ENCODE data around the gene RNF181. TPM values are rescaled to one million over a fixed set of nuclear protein-coding genes. Genes with fewer than 3 reads are reported as not detected.
A peak's percentile ranks its signal among the peaks of the same experiment; 100 is the strongest.
"Not testable (repeated sequence)": the region's sequence is repeated elsewhere in the genome, so short reads cannot be mapped to it uniquely, and the experiment has no call there.

RNF181 gene
- total and polyA plus RNA-seq, 2 of the 13 experiments (the other 11 are each of a cell fraction or from before 2014, with no cell fraction given), result 224 to 578 TPM

- H3K36me3 ChIP-seq (replicated peaks in 1 of 2; ENCODE audit: control insufficient read depth in 1 of 2, insufficient read depth in 2 of 2, low read length in 2 of 2), result peaks cover 9 to 34% of the 10 kb centered on the region in 2 experiments
- DNase-seq (ENCODE audit: low spot score); ATAC-seq; in situ Hi-C loops (cut with HindIII; ENCODE audit: extremely low pct_ligation_motif_present, low pct_unique_long_range_greater_than_20kb); H3K9me3 ChIP-seq (ENCODE audit: low read length); FAIRE-seq; BruUV-seq (replicated peaks); H4K20me1 ChIP-seq (ENCODE audit: insufficient read depth, low read length); H2AFZ ChIP-seq (ENCODE audit: low read length); CTCF ChIA-PET (ENCODE audit: low intra/inter-chr PET ratio, low total read pairs); H3K27me3 ChIP-seq (ENCODE audit: control insufficient read depth in 1 of 2, insufficient read depth in 2 of 2, low read length in 2 of 2): not testable (repeated sequence)
- H3K79me2 ChIP-seq (ENCODE audit: insufficient read depth, low read length), result peaks cover 39% of the 10 kb centered on the region
- H3K27ac ChIP-seq (ENCODE audit: extremely low read length, insufficient read depth, low read length), result peak overlapping the region; percentile 91
- H3K4me3 ChIP-seq (replicated peaks in 1 of 3; ENCODE audit: insufficient read depth in 1 of 3, low read depth in 2 of 3, low read length in 3 of 3), result peak overlapping the region; percentile 85 to 98 (median 92); a peak in 5 of 6 replicates
- POLR2A ChIA-PET, result interaction anchor here (2.8 to 25.7 kb wide), 3 partner anchors 25 to 78 kb away, joined by 17 to 795 read pairs (median 36); partner anchors contain the start of genes GGCX, MAT2A, RNF181 and TMEM150A
- WGBS (ENCODE audit: low lambda C conversion rate), result 83% methylated on average over 5 of the region's 5 CpGs
- H3K4me1 ChIP-seq (ENCODE audit: insufficient read depth, low read length), result peaks cover 76% of the 10 kb centered on the region
- peak overlapping the region; percentile 72 for H3K4me2 ChIP-seq (ENCODE audit: low read depth, low read length)
- peak overlapping the region; percentile 98 for H3K9ac ChIP-seq (ENCODE audit: insufficient read depth, low read depth, low read length)
- intact Hi-C loops (cut with micrococcal nuclease; ENCODE audit: unreplicated experiment), result loop anchor here (2.0 kb wide), 1 partner anchor 33 kb away; the partner anchor contains the start of gene VAMP5
- TF ChIP-seq IKZF5 (CRISPR knock-in tag; IDR thresholded peaks at IDR 0.05), result 0 out of 2 replicates have a peak, but pooled peaks have one; percentile 15
- peak in 1 of 2 experiments; percentile 23; a peak in 1 of 4 replicates for TF ChIP-seq POLR2A (IDR thresholded peaks at IDR 0.05; ENCODE audit: insufficient read depth in 1 of 2, low read depth in 2 of 2, low read length in 2 of 2)
- 0 out of 2 replicates have a peak, but pooled peaks have one; percentile 44 for TF ChIP-seq ZBTB26 (CRISPR knock-in tag; IDR thresholded peaks at IDR 0.05; ENCODE audit: borderline replicate concordance)
Observed at GRCh38 chr2:85617723-85618122, 22.2 kb downstream of the RNF181 start.

- H3K79me2 ChIP-seq (ENCODE audit: insufficient read depth, low read length), result peaks cover 42% of the 10 kb centered on the region
- FAIRE-seq, result no peak
- POLR2A ChIA-PET, result interaction anchor here (1.5 to 5.6 kb wide), 3 partner anchors 18 to 81 kb away, joined by 4 to 36 read pairs (median 8); partner anchors contain the start of gene GGCX
- TF ChIP-seq FOSL2 (CRISPR knock-in tag; IDR thresholded peaks at IDR 0.05) (no peak), JARID2 (CRISPR knock-in tag; IDR thresholded peaks at IDR 0.05; ENCODE audit: insufficient replicate concordance) (no peak), NR2F1 (CRISPR knock-in tag; IDR thresholded peaks at IDR 0.05) (no peak), RCOR2 (CRISPR knock-in tag; IDR thresholded peaks at IDR 0.05) (no peak)
Observed at GRCh38 chr2:85619617-85620016, 24.1 kb downstream of the RNF181 start.

More at GRCh38 chr2:85619617-85620016, 24.1 kb downstream of the RNF181 start:
- Histone ChIP-seq H3K36me3 (replicated peaks in 1 of 2; ENCODE audit: control insufficient read depth in 1 of 2, insufficient read depth in 2 of 2, low read length in 2 of 2) (peaks cover 21 to 52% of the 10 kb centered on the region in 2 experiments), H3K9me3 (ENCODE audit: low read length) (no peaks in the 10 kb centered on the region), H3K27me3 (ENCODE audit: control insufficient read depth in 1 of 2, insufficient read depth in 2 of 2, low read length in 2 of 2) (no peaks in the 10 kb centered on the region), H4K20me1 (ENCODE audit: insufficient read depth, low read length) (peaks cover 10% of the 10 kb centered on the region), H2AFZ (ENCODE audit: low read length) (no peak overlapping the region), H3K4me1 (ENCODE audit: insufficient read depth, low read length) (peaks cover 60% of the 10 kb centered on the region), H3K4me3 (replicated peaks in 1 of 3; ENCODE audit: insufficient read depth in 1 of 3, low read depth in 2 of 3, low read length in 3 of 3) (no peak overlapping the region), H3K9ac (ENCODE audit: insufficient read depth, low read depth, low read length) (no peak overlapping the region), H3K27ac (ENCODE audit: extremely low read length, insufficient read depth, low read length) (no peak overlapping the region), H3K4me2 (ENCODE audit: low read depth, low read length) (no peak overlapping the region)
- CTCF ChIA-PET (ENCODE audit: low intra/inter-chr PET ratio, low total read pairs), result no interaction called here
- no peak for DNase-seq (ENCODE audit: low spot score)
- no peak for ATAC-seq
- in situ Hi-C loops (cut with HindIII; ENCODE audit: extremely low pct_ligation_motif_present, low pct_unique_long_range_greater_than_20kb) (no loop called here), intact Hi-C loops (cut with micrococcal nuclease; ENCODE audit: unreplicated experiment) (no loop called here)
- no TSS peak for BruUV-seq (replicated peaks)
- WGBS (ENCODE audit: low lambda C conversion rate), result 99% methylated on average over 6 of the region's 6 CpGs
